GM12878 (cell line): ENCODE measurements around the gene SENP7. TPM values are rescaled to one million over a fixed set of nuclear protein-coding genes. Genes with fewer than 3 reads are reported as not detected.

Experiments
- ATAC-seq: fragments of 200-7000 bp; cut with Tn5 transposase; 3 replicates; pipeline ENCODE4 v1.9.1; 2020; ENCODE audit warnings: mild to moderate bottlenecking, moderate library complexity
- BruUV-seq: library from RNA; stranded (reverse); fragments of 400-500 nt; replicated peaks from 2 replicates; lab custom pipeline; 2021; lab: Mats Ljungman, UMichigan
- CTCF ChIA-PET: fragments of 300-600 bp; sonication (Branson Sonifier 250); formaldehyde crosslinking; extraction: SDS; loops from one replicate; lab custom pipeline; 2021; ENCODE audit warnings: inconsistent platforms; lab: Yijun Ruan, JAX
- POLR2A ChIA-PET: fragments of 350-600 bp; formaldehyde crosslinking; extraction: SDS; loops from one replicate; lab custom pipeline; 2021; ENCODE audit warnings: inconsistent platforms; lab: Charles Lee
- RAD21 ChIA-PET: fragments of 300-600 bp; sonication (Branson Sonifier 250); formaldehyde crosslinking; loops from one replicate; lab custom pipeline; 2023; ENCODE audit warnings: antibody characterized with exemption; ENCODE audit not compliant: unreplicated experiment; lab: Charles Lee
- SMC1A ChIA-PET: fragments of 300-600 bp; sonication (Branson Sonifier 250); formaldehyde crosslinking; loops from one replicate; lab custom pipeline; 2023; ENCODE audit not compliant: unreplicated experiment, uncharacterized antibody; lab: Charles Lee
- DNase-seq: peaks from one replicate; pipeline ENCODE4 v3.0.0-alpha.2; 2011; ENCODE audit warnings: low read depth, low spot score
- FAIRE-seq: peaks from 3 replicates; lab custom pipeline; 2011; peaks lifted over from hg19 to GRCh38; lab: Jason Lieb, UNC
- H2AFZ ChIP-seq: 2 replicates; pipeline ENCODE4 v1.6.0; 2011; ENCODE audit warnings: low read depth, low read length, control low read depth; ENCODE audit not compliant: control insufficient read depth
- H3K27ac ChIP-seq: 2 replicates; pipeline ENCODE4 v1.5.1; 2011; ENCODE audit warnings: control low read depth; ENCODE audit not compliant: control insufficient read depth, insufficient read depth
- H3K27me3 ChIP-seq, 2 experiments: replicated peaks in 1 of 2; 2 replicates each; pipeline versions ENCODE4 v1.6.0 to v1.6.1; 2011; ENCODE audit warnings: low read length in 1 of 2; ENCODE audit not compliant: control insufficient read depth in 2 of 2, insufficient read depth in 2 of 2
- H3K36me3 ChIP-seq, 2 experiments: 2 replicates each; pipeline ENCODE4 v1.5.1; 2011; ENCODE audit warnings: low read length in 1 of 2; ENCODE audit not compliant: control insufficient read depth in 2 of 2, insufficient read depth in 2 of 2
- H3K4me1 ChIP-seq: 2 replicates; pipeline ENCODE4 v1.6.1; 2011; ENCODE audit warnings: mild to moderate bottlenecking, low read length, moderate library complexity, mixed read lengths; ENCODE audit not compliant: control insufficient read depth, insufficient read depth
- H3K4me2 ChIP-seq: 2 replicates; pipeline ENCODE4 v1.6.0; 2011; ENCODE audit warnings: control low read depth; ENCODE audit not compliant: control insufficient read depth, insufficient read depth
- H3K4me3 ChIP-seq: fragments of 200-600 bp; sonication (generic); 2 replicates; pipeline ENCODE4 v1.5.1; 2016
- H3K79me2 ChIP-seq: 2 replicates; pipeline ENCODE4 v1.6.0; 2011; ENCODE audit warnings: low read length; ENCODE audit not compliant: control insufficient read depth, insufficient read depth
- H3K9ac ChIP-seq: 2 replicates; pipeline ENCODE4 v1.8.0; 2011; ENCODE audit warnings: low read length, control low read depth, mixed read lengths; ENCODE audit not compliant: control insufficient read depth, insufficient read depth
- H3K9me3 ChIP-seq: replicated peaks from 3 replicates; pipeline ENCODE4 v1.5.1; 2011; ENCODE audit warnings: mild to moderate bottlenecking, low read length; ENCODE audit not compliant: control insufficient read depth, insufficient read depth
- H4K20me1 ChIP-seq: 2 replicates; pipeline ENCODE4 v1.6.0; 2011; ENCODE audit not compliant: control insufficient read depth, insufficient read depth
- DPF2 ChIP-seq: fragments of 450-650 bp; IDR thresholded peaks from 2 replicates; pipeline ENCODE4 v1.6.1; 2017; ENCODE audit warnings: mild to moderate bottlenecking
- STAT3 ChIP-seq: IDR thresholded peaks from 2 replicates; pipeline ENCODE4 v1.6.1; 2011; ENCODE audit warnings: low read depth, low read length, improper control_type of control experiment
- TCF12 ChIP-seq: IDR thresholded peaks from 2 replicates; pipeline ENCODE4 v1.6.1; 2011; ENCODE audit warnings: low read depth, mild to moderate bottlenecking, low read length
- WGBS: methylation state at CpG from one replicate; pipeline ENCODE4 v1.1.6; 2016; ENCODE audit warnings: low lambda C conversion rate; ENCODE audit not compliant: insufficient replicate concordance, insufficient coverage; ENCODE audit errors: missing lambda C conversion rate; 5-methylcytosine and 5-hydroxymethylcytosine counted together
- in situ Hi-C: fragments of 300-500 bp; cut with MboI; formaldehyde crosslinking; loops from 9 replicates; pipeline ENCODE4 v1.14.3; 2018; ENCODE audit warnings: mixed read lengths
- intact Hi-C: fragments of 100-400 bp; cut with micrococcal nuclease; formaldehyde crosslinking; loops from one replicate; pipeline ENCODE4 v1.14.2; 2022; ENCODE audit not compliant: unreplicated experiment
- polyA plus RNA-seq, 11 experiments: library from polyadenylated mRNA; depleted of rRNA in 4 of 11; unstranded in 6 of 11; stranded (reverse) in 5 of 11; fragments of >200 nt; fragmentation: Nextera tagmentation in 4 of 11; fragmentation: Illumina TruSeq in 1 of 11; extraction: Ambion mirVana in 4 of 11; extraction: Trizol in 1 of 11; gene quantifications; 1 replicate in 1 of 11; 2 replicates in 10 of 11; pipeline versions ENCODE4 v1.2.1 to v1.2.3, GENCODE V29; 2011 to 2016; ENCODE audit warnings: inconsistent platforms in 2 of 11, missing spikeins in 2 of 11, low read depth in 1 of 11
- total RNA-seq, 4 experiments: library from RNA; depleted of rRNA in 3 of 4; stranded (reverse); fragments of >200 nt in 3 of 4; fragmentation: Illumina TruSeq in 1 of 4; extraction: Trizol in 1 of 4; gene quantifications; 2 replicates each; pipeline versions ENCODE4 v1.2.1 to v1.2.3, GENCODE V29; 2013 to 2021
- TF ChIP-seq, protein P1 (sequence below), 3 experiments: IDR thresholded peaks in 2 of 3; conservative IDR thresholded peaks in 1 of 3; 2 replicates each; pipeline ENCODE4 v1.5.1; 2011; ENCODE audit warnings: low read depth in 3 of 3, low read length in 3 of 3, mild to moderate bottlenecking in 3 of 3, control low read depth in 2 of 3, moderate library complexity in 2 of 3, inconsistent platforms in 1 of 3, mixed read lengths in 1 of 3; ENCODE audit not compliant: control insufficient read depth in 2 of 3, insufficient read depth in 1 of 3; ENCODE audit errors: extremely low read depth in 1 of 3

SENP7 gene
- total and polyA plus RNA-seq, 10 of the 15 experiments (the other 5 are each of a cell fraction or from before 2014, with no cell fraction given), result 2.6 to 14.7 (median 8.3) TPM

DNA sequence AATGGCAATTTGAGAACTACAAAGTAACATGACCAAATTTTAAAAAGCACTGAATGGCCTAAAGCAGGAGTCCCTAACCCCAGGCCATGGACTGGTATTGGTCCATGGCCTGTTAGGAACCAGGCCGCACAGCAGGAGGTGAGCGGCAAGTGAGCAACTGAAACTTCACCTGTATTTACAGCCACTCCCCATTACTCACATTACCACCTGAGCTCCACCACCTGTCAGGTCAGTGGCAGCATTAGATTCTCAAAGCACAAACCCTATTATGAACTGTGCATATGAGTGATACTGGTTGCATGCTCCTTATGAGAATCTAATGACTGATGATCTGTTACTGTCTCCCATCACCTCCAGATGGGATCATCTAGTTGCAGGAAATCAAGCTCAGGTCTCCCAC lies 48.8 kb downstream of the SENP7 start (continued):
- TF ChIP-seq, protein P1, sequence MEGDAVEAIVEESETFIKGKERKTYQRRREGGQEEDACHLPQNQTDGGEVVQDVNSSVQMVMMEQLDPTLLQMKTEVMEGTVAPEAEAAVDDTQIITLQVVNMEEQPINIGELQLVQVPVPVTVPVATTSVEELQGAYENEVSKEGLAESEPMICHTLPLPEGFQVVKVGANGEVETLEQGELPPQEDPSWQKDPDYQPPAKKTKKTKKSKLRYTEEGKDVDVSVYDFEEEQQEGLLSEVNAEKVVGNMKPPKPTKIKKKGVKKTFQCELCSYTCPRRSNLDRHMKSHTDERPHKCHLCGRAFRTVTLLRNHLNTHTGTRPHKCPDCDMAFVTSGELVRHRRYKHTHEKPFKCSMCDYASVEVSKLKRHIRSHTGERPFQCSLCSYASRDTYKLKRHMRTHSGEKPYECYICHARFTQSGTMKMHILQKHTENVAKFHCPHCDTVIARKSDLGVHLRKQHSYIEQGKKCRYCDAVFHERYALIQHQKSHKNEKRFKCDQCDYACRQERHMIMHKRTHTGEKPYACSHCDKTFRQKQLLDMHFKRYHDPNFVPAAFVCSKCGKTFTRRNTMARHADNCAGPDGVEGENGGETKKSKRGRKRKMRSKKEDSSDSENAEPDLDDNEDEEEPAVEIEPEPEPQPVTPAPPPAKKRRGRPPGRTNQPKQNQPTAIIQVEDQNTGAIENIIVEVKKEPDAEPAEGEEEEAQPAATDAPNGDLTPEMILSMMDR (IDR thresholded peaks at IDR 0.05 in 2 of 3, conservative IDR thresholded peaks at IDR 0.05 in 1 of 3; ENCODE audit: control insufficient read depth in 2 of 3, extremely low read depth in 1 of 3, insufficient read depth in 1 of 3, low read depth in 3 of 3, low read length in 3 of 3), result no peak

DNA sequence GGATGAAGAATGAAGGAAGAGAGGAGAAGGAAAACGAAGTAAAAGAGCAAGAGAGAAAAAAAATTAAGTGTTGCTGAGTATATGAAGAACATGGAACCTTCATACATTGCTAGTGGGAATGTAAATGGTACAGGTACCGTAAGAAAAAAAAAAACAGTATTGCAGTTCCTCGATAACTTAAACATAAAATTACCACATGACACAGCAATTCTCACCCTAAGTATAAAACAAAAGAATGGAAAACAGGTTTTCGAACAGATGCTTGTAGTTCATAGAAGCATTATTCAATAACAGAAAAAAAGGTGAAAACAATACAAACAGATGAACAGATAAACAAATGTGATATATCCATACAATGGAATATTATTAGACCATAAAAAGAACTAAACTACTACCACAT lies 51.6 kb downstream of the SENP7 start:
- intact Hi-C loops, result no loop called here
- Histone ChIP-seq H3K79me2 (no peaks in the 10 kb centered on the region), H3K36me3 (no peaks in the 10 kb centered on the region; a peak in 1 of 4 replicates), H3K4me1 (no peaks in the 10 kb centered on the region), H2AFZ (no peak overlapping the region), H3K4me2 (no peak overlapping the region), H3K4me3 (no peak overlapping the region), H3K9me3 (no peaks in the 10 kb centered on the region; the same call in 2 of the 3 replicates), H3K27me3 (no peaks in the 10 kb centered on the region), H3K27ac (no peak overlapping the region), H4K20me1 (no peaks in the 10 kb centered on the region), H3K9ac (no peak overlapping the region)
- CTCF ChIA-PET, result no interaction called here
- POLR2A ChIA-PET, result no interaction called here
- WGBS, result 86% methylated on average over 4 of the region's 4 CpGs
- no peak for FAIRE-seq
- ATAC-seq, result no peak
- RAD21 ChIA-PET, result no interaction called here
- in situ Hi-C loops, result no loop called here
- TF ChIP-seq DPF2 (no peak), STAT3 (no peak), TCF12 (no peak)
- DNase-seq, result no peak
- no TSS peak for BruUV-seq
- SMC1A ChIA-PET, result no interaction called here
